GM12892 (cell line): Measurements from ENCODE around the gene IRX2.

Experiments
- POLR2A ChIP-seq: IDR thresholded peaks from 2 replicates; pipeline ENCODE4 v1.6.1; 2011; ENCODE audit warnings: low read depth, low read length, control low read depth
- POLR2AphosphoS5 ChIP-seq: IDR thresholded peaks from 2 replicates; pipeline ENCODE4 v1.6.1; 2011; ENCODE audit warnings: low read depth, low read length, control low read depth
- TAF1 ChIP-seq: IDR thresholded peaks from 2 replicates; pipeline ENCODE4 v1.6.1; 2011; ENCODE audit warnings: low read depth, mild to moderate bottlenecking, control low read depth, low read length, borderline replicate concordance

DNA sequence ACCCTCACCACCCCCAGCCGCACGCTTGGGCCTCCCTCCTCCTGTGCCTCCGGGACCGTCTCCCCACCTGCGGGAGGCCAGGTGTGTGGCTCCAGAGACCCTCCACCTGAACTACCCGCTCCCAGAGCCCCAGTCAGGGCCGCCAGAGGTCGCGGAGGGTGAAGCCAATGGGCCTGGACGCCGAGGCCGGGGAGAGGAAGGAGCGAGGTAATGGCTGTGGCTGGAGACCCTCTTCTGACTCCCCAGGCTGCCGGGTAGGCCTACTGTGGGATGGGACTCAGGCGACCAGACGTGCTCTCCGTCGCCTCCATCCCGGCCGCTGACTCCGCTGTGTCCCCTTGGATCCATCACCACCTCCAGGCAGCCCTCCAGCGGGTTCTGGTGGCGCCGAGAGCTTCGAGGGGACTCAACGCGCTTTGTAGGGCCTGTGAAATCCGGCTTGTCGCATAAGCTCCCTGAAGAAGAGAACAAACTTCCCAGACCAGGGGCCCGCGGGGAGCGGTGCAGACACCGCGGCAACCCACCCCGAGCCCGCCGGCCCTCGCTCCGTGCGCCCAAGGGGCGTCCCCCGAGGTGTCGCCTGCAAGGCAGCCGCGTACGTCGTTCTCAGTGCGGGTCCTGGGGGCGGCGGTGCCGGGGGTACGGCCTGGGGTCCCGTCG lies 12.6 kb downstream of the IRX2 start:
- TF ChIP-seq POLR2AphosphoS5 (no peak), POLR2A (no peak), TAF1 (no peak)
